HepG2 (cell line): ENCODE results near the gene CKS1B. TPM values are rescaled to one million over a fixed set of nuclear protein-coding genes. Genes with fewer than 3 reads are reported as not detected.

Experiments used
- AHR ChIP-seq: IDR thresholded peaks from 2 replicates; pipeline ENCODE4 v1.6.1; 2018; ENCODE audit warnings: missing genetic modification reagents, missing compliant biosample characterization
- E2F5 ChIP-seq: sonication (generic); formaldehyde crosslinking; conservative IDR thresholded peaks from 2 replicates; pipeline ENCODE4 v1.4.0; 2020; ENCODE audit warnings: missing genetic modification reagents
- GFI1 ChIP-seq: sonication (generic); formaldehyde crosslinking; IDR thresholded peaks from 2 replicates; pipeline ENCODE4 v1.5.0; 2020; ENCODE audit warnings: missing genetic modification reagents, mild to moderate bottlenecking, borderline replicate concordance
- ISL2 ChIP-seq: sonication (generic); formaldehyde crosslinking; IDR thresholded peaks from 2 replicates; pipeline ENCODE4 v1.5.0; 2020; ENCODE audit warnings: missing genetic modification reagents
- MAFK ChIP-seq, 2 experiments: IDR thresholded peaks in 1 of 2; conservative IDR thresholded peaks in 1 of 2; 2 replicates each; pipeline ENCODE4 v1.6.1; 2011; ENCODE audit warnings: improper control_type of control experiment in 2 of 2, low read length in 2 of 2
- NFKB2 ChIP-seq: sonication (generic); formaldehyde crosslinking; IDR thresholded peaks from 2 replicates; pipeline ENCODE4 v1.4.0; 2020; ENCODE audit warnings: missing genetic modification reagents, borderline replicate concordance
- NR3C1 ChIP-seq: sonication (generic); formaldehyde crosslinking; IDR thresholded peaks from 2 replicates; pipeline ENCODE4 v1.4.0; 2020; ENCODE audit warnings: missing genetic modification reagents
- POLR2AphosphoS2 ChIP-seq: IDR thresholded peaks from 2 replicates; pipeline ENCODE4 v1.6.1; 2011; ENCODE audit warnings: low read depth, low read length, improper control_type of control experiment
- ZNF280B ChIP-seq: sonication (generic); formaldehyde crosslinking; IDR thresholded peaks from 2 replicates; pipeline ENCODE4 v1.5.0; 2020; ENCODE audit warnings: missing genetic modification reagents, mild to moderate bottlenecking, borderline replicate concordance
- ZNF530 ChIP-seq: sonication (generic); formaldehyde crosslinking; IDR thresholded peaks from 2 replicates; pipeline ENCODE4 v1.5.0; 2020; ENCODE audit warnings: low read depth, mild to moderate bottlenecking, missing genetic modification reagents
- polyA plus RNA-seq, 8 experiments: library from polyadenylated mRNA; depleted of rRNA in 3 of 8; stranded (reverse) in 7 of 8; unstranded in 1 of 8; fragments of >200 nt; fragmentation: Illumina TruSeq in 4 of 8; extraction: Trizol in 4 of 8; gene quantifications; 2 replicates each; pipeline versions ENCODE4 v1.2.1 to v1.2.3, GENCODE V29; 2011 to 2016; ENCODE audit warnings: low read depth in 4 of 8, missing spikeins in 1 of 8, mixed read lengths in 1 of 8; ENCODE audit not compliant: insufficient read depth in 1 of 8
- total RNA-seq, 5 experiments: library from RNA; depleted of rRNA; stranded (reverse); fragments of >200 nt; fragmentation: Illumina TruSeq; extraction: Trizol; gene quantifications; 2 replicates each; pipeline ENCODE4 v1.2.3, GENCODE V29; 2016; ENCODE audit warnings: low read depth in 1 of 5
- TF ChIP-seq, protein P1 (sequence below): sonication (generic); formaldehyde crosslinking; IDR thresholded peaks from 2 replicates; pipeline ENCODE4 v1.5.1; 2020; ENCODE audit warnings: mild to moderate bottlenecking, missing genetic modification reagents, borderline replicate concordance
- TF ChIP-seq, protein P2 (sequence below): sonication (generic); formaldehyde crosslinking; IDR thresholded peaks from 2 replicates; pipeline ENCODE4 v1.4.0; 2020; ENCODE audit warnings: missing genetic modification reagents

Gene CKS1B
- total and polyA plus RNA-seq, 2 of the 13 experiments (the other 11 are each of a cell fraction or from before 2014, with no cell fraction given) = 217 to 222 TPM

DNA sequence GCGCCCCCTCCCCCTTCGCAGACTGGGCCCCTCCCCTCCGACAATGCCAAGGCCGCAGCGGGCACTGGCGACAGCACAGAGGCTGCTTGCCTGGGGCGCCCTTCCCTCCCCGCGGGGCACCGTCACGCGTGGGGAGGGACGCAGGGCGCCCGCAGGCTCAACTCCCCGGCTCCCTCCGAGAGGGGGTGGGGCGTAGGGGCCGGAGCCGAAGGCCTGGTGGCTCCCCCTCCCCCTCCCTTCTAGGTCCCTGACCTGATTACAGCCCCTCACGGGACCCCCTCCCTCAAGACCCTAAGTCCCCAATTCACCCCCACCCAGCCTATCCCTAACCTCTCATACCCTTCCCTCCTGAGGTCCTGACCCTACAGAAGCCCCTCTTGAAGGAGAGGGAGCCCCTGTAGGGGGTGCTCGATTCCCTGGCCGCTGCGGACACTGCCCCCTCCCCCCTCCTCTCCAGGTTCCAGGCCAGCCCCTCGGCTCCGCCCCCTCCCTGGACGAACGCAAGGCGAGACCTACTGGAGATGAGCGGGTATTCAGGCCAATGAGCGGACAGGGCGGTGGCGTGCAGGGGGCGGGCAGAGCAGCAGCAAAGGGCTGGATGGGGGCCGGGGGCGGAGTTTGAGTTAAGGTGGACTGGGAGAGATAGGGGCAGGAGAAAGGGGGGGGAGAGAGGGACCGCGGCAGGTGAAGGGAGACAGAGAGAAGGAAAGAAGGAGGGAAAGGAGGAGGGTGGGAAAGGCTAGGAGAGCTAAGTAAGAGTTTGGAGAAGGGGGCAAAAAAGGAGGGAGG lies 27.4 kb downstream of the CKS1B start (continued):
- TF ChIP-seq ZNF530 (CRISPR knock-in tag) (no peak), AHR (no peak), NFKB2 (CRISPR knock-in tag) (peak; percentile 64; the same call in 1 of the 2 replicates), NR3C1 (CRISPR knock-in tag) (no peak), E2F5 (CRISPR knock-in tag) (no peak), POLR2AphosphoS2 (peak; percentile 54; the same call in 1 of the 2 replicates), GFI1 (CRISPR knock-in tag) (no peak), ZNF280B (CRISPR knock-in tag) (no peak), MAFK (conservative IDR thresholded peaks at IDR 0.05 in 1 of 2, IDR thresholded peaks at IDR 0.05 in 1 of 2; ENCODE audit: low read length in 2 of 2) (no peak), ISL2 (CRISPR knock-in tag) (no peak)
- TF ChIP-seq, protein P1, sequence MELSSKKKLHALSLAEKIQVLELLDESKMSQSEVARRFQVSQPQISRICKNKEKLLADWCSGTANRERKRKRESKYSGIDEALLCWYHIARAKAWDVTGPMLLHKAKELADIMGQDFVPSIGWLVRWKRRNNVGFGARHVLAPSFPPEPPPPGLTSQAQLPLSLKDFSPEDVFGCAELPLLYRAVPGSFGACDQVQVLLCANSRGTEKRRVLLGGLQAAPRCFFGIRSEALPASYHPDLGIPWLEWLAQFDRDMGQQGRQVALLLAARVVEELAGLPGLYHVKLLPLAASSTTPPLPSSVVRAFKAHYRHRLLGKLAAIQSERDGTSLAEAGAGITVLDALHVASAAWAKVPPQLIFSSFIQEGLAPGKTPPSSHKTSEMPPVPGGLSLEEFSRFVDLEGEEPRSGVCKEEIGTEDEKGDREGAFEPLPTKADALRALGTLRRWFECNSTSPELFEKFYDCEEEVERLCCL (CRISPR knock-in tag) = no peak
- TF ChIP-seq, protein P2, sequence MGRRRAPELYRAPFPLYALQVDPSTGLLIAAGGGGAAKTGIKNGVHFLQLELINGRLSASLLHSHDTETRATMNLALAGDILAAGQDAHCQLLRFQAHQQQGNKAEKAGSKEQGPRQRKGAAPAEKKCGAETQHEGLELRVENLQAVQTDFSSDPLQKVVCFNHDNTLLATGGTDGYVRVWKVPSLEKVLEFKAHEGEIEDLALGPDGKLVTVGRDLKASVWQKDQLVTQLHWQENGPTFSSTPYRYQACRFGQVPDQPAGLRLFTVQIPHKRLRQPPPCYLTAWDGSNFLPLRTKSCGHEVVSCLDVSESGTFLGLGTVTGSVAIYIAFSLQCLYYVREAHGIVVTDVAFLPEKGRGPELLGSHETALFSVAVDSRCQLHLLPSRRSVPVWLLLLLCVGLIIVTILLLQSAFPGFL (CRISPR knock-in tag) = no peak
